ENCODE results near the gene UBTD1. TPM values are rescaled to one million over a fixed set of nuclear protein-coding genes. Genes with fewer than 3 reads are reported as not detected.

UBTD1 gene
- total and polyA plus RNA-seq, 8 donors, result 3.9 to 9.0 (median 5.4) TPM

DNA sequence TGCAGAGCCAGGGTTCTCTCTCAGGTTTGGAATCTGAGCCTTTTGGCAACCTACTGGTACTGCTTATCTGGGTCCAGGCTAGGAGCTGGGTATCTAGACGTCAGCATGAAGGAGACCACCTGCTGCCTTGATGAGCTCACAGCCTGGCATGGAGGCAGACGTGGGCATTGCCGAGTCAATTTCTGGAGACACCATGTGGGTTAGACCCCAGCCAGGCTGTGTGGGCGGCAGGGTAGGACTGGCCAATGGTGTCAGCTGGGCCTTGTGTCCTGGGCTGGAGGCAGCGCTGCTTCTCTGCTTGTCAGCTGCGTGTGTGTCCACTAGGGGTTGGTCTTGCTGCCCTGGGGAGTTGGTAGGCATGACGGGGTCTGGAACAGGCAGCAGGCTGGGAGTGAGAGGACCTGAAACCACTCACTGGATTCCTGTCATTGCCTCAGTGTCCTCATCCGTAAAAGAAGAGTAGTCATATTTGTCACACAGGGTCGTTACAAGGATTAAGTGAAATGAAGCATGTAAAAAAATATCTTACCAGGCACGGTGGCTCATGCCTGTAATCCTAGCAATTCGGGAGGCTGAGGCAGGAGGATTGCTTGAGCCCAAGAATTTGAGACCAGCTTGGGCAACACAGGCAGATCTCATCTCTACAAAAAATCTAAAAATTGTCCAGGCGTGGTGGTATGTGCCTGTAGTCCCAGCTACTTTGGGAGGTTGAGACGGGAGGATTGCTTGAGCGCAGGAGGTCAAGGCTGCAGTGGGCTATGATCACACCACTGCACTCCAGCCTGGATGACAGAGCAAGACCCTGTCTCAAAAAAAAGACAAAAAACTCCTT lies 42.2 kb downstream of the UBTD1 start:
- Histone ChIP-seq H3K4me1 (peaks cover 0 to 12% (median 0%) of the 10 kb centered on the region in 3 donors), H3K9me3 (no peaks in the 10 kb centered on the region), H3K4me3 (no peak overlapping the region), H3K27ac (no peak overlapping the region), H3K27me3 (no peaks in the 10 kb centered on the region), H3K36me3 (no peaks in the 10 kb centered on the region)
- peak in 1 of 6 donors; percentile 37 for DNase-seq
- no peak for ATAC-seq
- no peak for FAIRE-seq
- intact Hi-C loops (cut with DNase I), result loop anchor here in 1 of 3 donors (10.0 kb wide), 1 partner anchor 86 kb away; no protein-coding TSS in a partner anchor
- 85 to 88% methylated on average over 14 of the region's 14 CpGs for WGBS, 2 donors
- TF ChIP-seq, protein P1, sequence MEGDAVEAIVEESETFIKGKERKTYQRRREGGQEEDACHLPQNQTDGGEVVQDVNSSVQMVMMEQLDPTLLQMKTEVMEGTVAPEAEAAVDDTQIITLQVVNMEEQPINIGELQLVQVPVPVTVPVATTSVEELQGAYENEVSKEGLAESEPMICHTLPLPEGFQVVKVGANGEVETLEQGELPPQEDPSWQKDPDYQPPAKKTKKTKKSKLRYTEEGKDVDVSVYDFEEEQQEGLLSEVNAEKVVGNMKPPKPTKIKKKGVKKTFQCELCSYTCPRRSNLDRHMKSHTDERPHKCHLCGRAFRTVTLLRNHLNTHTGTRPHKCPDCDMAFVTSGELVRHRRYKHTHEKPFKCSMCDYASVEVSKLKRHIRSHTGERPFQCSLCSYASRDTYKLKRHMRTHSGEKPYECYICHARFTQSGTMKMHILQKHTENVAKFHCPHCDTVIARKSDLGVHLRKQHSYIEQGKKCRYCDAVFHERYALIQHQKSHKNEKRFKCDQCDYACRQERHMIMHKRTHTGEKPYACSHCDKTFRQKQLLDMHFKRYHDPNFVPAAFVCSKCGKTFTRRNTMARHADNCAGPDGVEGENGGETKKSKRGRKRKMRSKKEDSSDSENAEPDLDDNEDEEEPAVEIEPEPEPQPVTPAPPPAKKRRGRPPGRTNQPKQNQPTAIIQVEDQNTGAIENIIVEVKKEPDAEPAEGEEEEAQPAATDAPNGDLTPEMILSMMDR (IDR thresholded peaks at IDR 0.05), result no peak

DNA sequence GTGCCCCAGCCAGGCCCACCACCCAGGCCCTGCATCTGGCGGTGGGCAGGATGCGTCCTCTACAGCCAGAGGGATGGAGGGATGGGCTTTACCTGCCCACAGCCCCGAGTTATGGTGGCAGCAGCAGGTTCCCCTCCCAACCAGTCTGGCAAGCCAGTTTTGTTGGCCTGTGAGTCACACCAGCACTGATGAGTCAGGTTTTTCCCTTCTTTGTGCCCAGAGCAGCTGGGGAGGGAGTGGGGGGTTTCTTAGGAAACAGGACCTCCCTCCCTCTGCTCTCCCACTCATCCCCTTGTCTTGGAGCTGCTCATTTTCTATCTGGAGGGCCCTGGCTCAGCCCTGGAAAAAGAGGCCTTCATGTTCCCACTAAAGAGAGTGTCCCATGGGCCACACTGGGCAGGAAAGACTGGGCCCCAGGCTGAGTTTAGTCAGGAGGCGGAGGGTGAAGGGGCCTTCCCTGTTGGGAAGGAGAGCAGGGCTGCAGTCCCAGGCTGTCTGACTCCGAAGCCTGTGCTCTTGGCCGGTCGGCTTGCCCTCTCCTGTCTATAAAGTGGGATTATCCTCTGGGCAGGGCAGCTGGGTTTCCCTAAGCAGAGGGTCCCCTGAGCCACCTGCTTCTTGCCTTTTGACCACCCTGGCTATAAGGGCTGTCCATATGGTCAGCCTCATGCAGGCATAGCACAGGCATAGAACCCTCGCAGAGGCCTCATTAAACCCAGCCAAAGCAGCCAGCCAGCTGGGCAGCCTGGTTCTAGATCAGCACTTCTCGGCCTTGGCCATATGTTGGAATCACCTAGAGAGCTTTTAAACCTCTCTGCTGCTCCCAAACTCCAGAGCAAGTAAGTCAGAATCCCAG lies 43.7 kb downstream of the UBTD1 start:
- intact Hi-C loops (cut with DNase I), result loop anchor here in 1 of 3 donors (10.0 kb wide), 1 partner anchor 88 kb away; no protein-coding TSS in a partner anchor
- WGBS, 2 donors, result 81 to 83% methylated on average over 9 of the region's 9 CpGs
- TF ChIP-seq, protein P1 (IDR thresholded peaks at IDR 0.05), result no peak
- DNase-seq, result peak in 4 of 6 donors; percentile 16 to 63 (median 50)
- no peak for FAIRE-seq
- Histone ChIP-seq H3K36me3 (no peaks in the 10 kb centered on the region), H3K9me3 (no peaks in the 10 kb centered on the region), H3K4me1 (peaks cover 0 to 12% (median 0%) of the 10 kb centered on the region in 3 donors), H3K27ac (peak overlapping the region in 3 of 4 donors; percentile 16 to 68 (median 64)), H3K4me3 (no peak overlapping the region), H3K27me3 (no peaks in the 10 kb centered on the region)
- ATAC-seq, result peak; percentile 51 to 82 (median 76)

DNA sequence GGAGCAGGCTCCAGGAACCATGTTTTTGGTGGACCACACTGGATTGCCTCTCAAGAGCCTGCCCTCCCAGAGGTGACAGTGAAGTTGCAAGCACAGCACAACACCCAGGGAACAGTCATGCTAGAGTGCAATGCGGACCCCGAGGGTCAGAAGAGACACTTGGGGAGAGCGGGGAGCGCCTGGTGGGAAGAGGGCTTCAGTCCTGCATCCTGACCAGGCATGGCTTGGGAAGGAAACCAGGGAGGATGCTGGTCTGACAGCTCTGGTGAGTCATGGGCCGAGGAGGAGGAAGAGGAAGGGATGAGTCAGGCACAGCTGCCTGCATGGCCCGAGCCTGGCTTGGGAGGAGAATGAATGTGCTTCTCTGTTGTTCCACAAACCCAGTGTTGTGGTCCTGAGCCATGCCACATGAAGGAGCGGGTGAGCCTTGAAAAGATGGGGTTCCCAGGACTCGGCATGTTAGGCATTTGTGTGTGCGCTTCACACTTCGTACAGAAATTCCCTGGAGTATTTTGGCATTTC lies 44.4 kb downstream of the UBTD1 start:
- Histone ChIP-seq H3K4me3 (no peak overlapping the region), H3K4me1 (peaks cover 0 to 12% (median 0%) of the 10 kb centered on the region in 3 donors), H3K27ac (peak overlapping the region in 3 of 4 donors; percentile 16 to 68 (median 64)), H3K9me3 (no peaks in the 10 kb centered on the region), H3K27me3 (no peaks in the 10 kb centered on the region), H3K36me3 (no peaks in the 10 kb centered on the region)
- TF ChIP-seq, protein P1 (IDR thresholded peaks at IDR 0.05), result no peak
- DNase-seq, result peak in 4 of 6 donors; percentile 23 to 61 (median 49)
- ATAC-seq, result peak; percentile 52 to 91 (median 78)
- FAIRE-seq, result no peak
- intact Hi-C loops (cut with DNase I), result loop anchor here in 1 of 3 donors (10.0 kb wide), 1 partner anchor 88 kb away; no protein-coding TSS in a partner anchor
- WGBS, 2 donors, result 74 to 78% methylated on average over 10 of the region's 10 CpGs

DNA sequence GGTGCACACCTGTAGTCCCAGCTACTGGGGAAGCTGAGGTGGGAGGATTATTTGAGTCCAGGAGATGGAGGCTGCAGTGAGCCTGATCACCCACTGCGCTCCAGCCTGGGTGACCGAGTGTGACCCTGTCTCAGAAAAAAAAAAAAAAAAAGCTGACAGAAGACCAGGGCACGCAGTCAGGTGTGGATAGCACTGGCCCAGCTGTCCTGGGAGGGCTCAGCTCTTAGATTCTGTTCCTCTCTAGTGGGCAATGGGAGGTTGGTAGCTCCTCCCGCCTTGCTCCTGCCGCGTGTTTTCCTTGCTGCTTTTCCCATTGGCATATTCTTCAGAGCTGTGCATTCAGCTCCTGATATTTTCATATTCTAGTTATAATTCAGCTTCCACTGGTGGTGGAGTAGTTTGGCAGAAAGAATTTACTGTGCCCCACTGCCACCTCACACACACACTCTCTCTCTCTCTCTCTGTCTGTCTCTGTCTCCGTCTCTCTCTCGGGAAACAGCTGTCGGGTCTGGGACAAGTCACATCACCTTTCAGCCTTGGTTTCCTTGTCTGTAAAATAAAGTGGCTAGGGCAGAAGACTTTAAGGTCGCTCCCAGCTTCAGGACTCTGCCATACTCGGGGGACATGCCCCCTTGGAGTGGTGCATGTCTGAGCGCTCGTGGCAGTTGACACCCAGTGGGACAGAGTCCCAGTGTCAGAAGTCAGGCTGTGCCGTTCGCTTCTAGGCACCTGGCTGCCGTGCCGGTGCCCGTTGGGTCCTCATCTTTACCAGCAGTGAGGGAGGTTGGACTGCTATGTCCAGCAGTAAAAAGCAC lies 47.9 kb downstream of the UBTD1 start:
- Histone ChIP-seq H3K27ac (no peak overlapping the region), H3K36me3 (no peaks in the 10 kb centered on the region), H3K9me3 (no peaks in the 10 kb centered on the region), H3K4me1 (peaks cover 0 to 12% (median 0%) of the 10 kb centered on the region in 3 donors), H3K4me3 (no peak overlapping the region), H3K27me3 (no peaks in the 10 kb centered on the region)
- intact Hi-C loops (cut with DNase I), result loop anchor here in 1 of 3 donors (10.0 kb wide), 1 partner anchor 92 kb away; no protein-coding TSS in a partner anchor
- FAIRE-seq (no peak), ATAC-seq (no peak), DNase-seq (peak in 1 of 6 donors; percentile 29)
- WGBS, 2 donors, result 82 to 86% methylated on average over 18 of the region's 18 CpGs
- TF ChIP-seq, protein P1 (IDR thresholded peaks at IDR 0.05), result no peak
